DOHH2 (cell line): ENCODE measurements around the gene GRID1.

Experiments used
- H3F3A ChIP-seq: fragments of 200-600 bp; sonication (generic), shearing (Covaris generic); 2 replicates; pipeline ENCODE4 v1.6.0; 2016; ENCODE audit warnings: antibody characterized with exemption, mild to moderate bottlenecking; ENCODE audit not compliant: control insufficient read depth, insufficient read depth
- H3K27ac ChIP-seq: fragments of 200-600 bp; sonication (generic); 2 replicates; pipeline ENCODE4 v1.5.1; 2014; ENCODE audit warnings: low read depth, mild to moderate bottlenecking, low read length, moderate library complexity
- H3K27me3 ChIP-seq: fragments of 200-600 bp; sonication (generic); 2 replicates; pipeline ENCODE4 v1.6.1; 2014; ENCODE audit warnings: mild to moderate bottlenecking, low read length, mixed read lengths; ENCODE audit not compliant: control insufficient read depth
- H3K36me3 ChIP-seq: fragments of 200-600 bp; sonication (generic); 2 replicates; pipeline ENCODE4 v1.6.1; 2014; ENCODE audit warnings: mild to moderate bottlenecking, low read length, moderate library complexity, mixed read lengths; ENCODE audit not compliant: control insufficient read depth
- H3K4me1 ChIP-seq: fragments of 200-600 bp; sonication (generic); 2 replicates; pipeline ENCODE4 v1.6.1; 2014; ENCODE audit warnings: mild to moderate bottlenecking, low read length, mixed read lengths; ENCODE audit not compliant: control insufficient read depth
- H3K4me2 ChIP-seq: fragments of 200-600 bp; sonication (generic); 2 replicates; pipeline ENCODE4 v1.6.0; 2014; ENCODE audit warnings: mild to moderate bottlenecking, low read length, moderate library complexity
- H3K4me3 ChIP-seq: fragments of 200-600 bp; sonication (generic); 2 replicates; pipeline ENCODE4 v1.5.1; 2014; ENCODE audit warnings: mild to moderate bottlenecking, low read length, mixed read lengths
- H3K79me2 ChIP-seq: fragments of 200-600 bp; sonication (generic); 2 replicates; pipeline ENCODE4 v1.6.1; 2014; ENCODE audit warnings: mild to moderate bottlenecking, low read length, mixed read lengths; ENCODE audit not compliant: control insufficient read depth
- H3K9me2 ChIP-seq: fragments of 200-600 bp; sonication (generic); replicated peaks from 2 replicates; pipeline ENCODE4 v1.6.1; 2014; ENCODE audit warnings: mild to moderate bottlenecking, low read length, mixed read lengths; ENCODE audit not compliant: control insufficient read depth
- H3K9me3 ChIP-seq: fragments of 200-600 bp; sonication (generic); 2 replicates; pipeline ENCODE4 v1.6.1; 2014; ENCODE audit warnings: antibody characterized with exemption, low read length, mixed read lengths; ENCODE audit not compliant: control insufficient read depth, insufficient read depth
- H4K20me1 ChIP-seq: fragments of 200-600 bp; sonication (generic); 2 replicates; pipeline ENCODE4 v1.6.0; 2014; ENCODE audit warnings: low read depth, mild to moderate bottlenecking, antibody characterized with exemption, low read length, moderate library complexity; ENCODE audit not compliant: control insufficient read depth, insufficient read depth
- CTCF ChIP-seq: fragments of 200-600 bp; sonication (generic); IDR thresholded peaks from one replicate; pipeline ENCODE4 v1.5.1; 2014; ENCODE audit warnings: antibody characterized with exemption, mild to moderate bottlenecking, low read depth, low read length; ENCODE audit not compliant: poor library complexity, severe bottlenecking
- EZH2phosphoT487 ChIP-seq: fragments of 200-600 bp; sonication (generic); IDR thresholded peaks from 2 replicates; pipeline ENCODE4 v1.6.1; 2017; ENCODE audit warnings: borderline replicate concordance, mild to moderate bottlenecking, antibody characterized with exemption, low read length, moderate library complexity, mixed read lengths

GRID1 gene

GRCh38 chr10:86024281-86025041 is 342.1 kb downstream of the GRID1 start:
- H4K20me1 ChIP-seq: no peaks in the 10 kb centered on the region
- no peak overlapping the region for H3K27ac ChIP-seq
- no peaks in the 10 kb centered on the region for H3K9me2 ChIP-seq
- H3K4me2 ChIP-seq: no peak overlapping the region
- H3K36me3 ChIP-seq: no peaks in the 10 kb centered on the region
- no peaks in the 10 kb centered on the region for H3K9me3 ChIP-seq
- no peaks in the 10 kb centered on the region for H3K79me2 ChIP-seq
- H3K4me3 ChIP-seq: no peak overlapping the region
- H3K4me1 ChIP-seq: no peaks in the 10 kb centered on the region
- no peaks in the 10 kb centered on the region for H3F3A ChIP-seq
- no peaks in the 10 kb centered on the region for H3K27me3 ChIP-seq
- TF ChIP-seq CTCF: no peak
- TF ChIP-seq EZH2phosphoT487: no peak

- no peak for TF ChIP-seq CTCF
- TF ChIP-seq EZH2phosphoT487: no peak
- H3K79me2 ChIP-seq: no peaks in the 10 kb centered on the region
- H3K9me2 ChIP-seq: no peaks in the 10 kb centered on the region
- no peak overlapping the region for H3K27ac ChIP-seq
- no peak overlapping the region for H3K4me3 ChIP-seq
- H4K20me1 ChIP-seq: no peaks in the 10 kb centered on the region
- no peaks in the 10 kb centered on the region for H3K4me1 ChIP-seq
- no peaks in the 10 kb centered on the region for H3F3A ChIP-seq
- H3K36me3 ChIP-seq: no peaks in the 10 kb centered on the region
- H3K9me3 ChIP-seq: no peaks in the 10 kb centered on the region
- no peak overlapping the region for H3K4me2 ChIP-seq
- H3K27me3 ChIP-seq: no peaks in the 10 kb centered on the region
These were observed 342.7 kb downstream of the GRID1 start for GRCh38 chr10:86023931-86024280.

- Histone ChIP-seq H3K27me3 (no peaks in the 10 kb centered on the region), H3K9me3 (no peaks in the 10 kb centered on the region), H3K9me2 (no peaks in the 10 kb centered on the region), H3K27ac (no peak overlapping the region), H3K4me3 (no peak overlapping the region), H3K4me1 (no peaks in the 10 kb centered on the region), H3K4me2 (no peak overlapping the region), H3F3A (no peaks in the 10 kb centered on the region), H3K79me2 (no peaks in the 10 kb centered on the region), H3K36me3 (no peaks in the 10 kb centered on the region), H4K20me1 (no peaks in the 10 kb centered on the region)
- no peak for TF ChIP-seq CTCF
- TF ChIP-seq EZH2phosphoT487: no peak
These were observed 343.3 kb downstream of the GRID1 start for GRCh38 chr10:86023336-86023735.
